ENCODE results near the gene SCN5A.

The SCN5A gene

GRCh38 chr3:38614651-38615352 is 34.7 kb downstream of the SCN5A start:
- TF ChIP-seq CTCF (conservative IDR thresholded peaks at IDR 0.05), result no peak
- H3K27ac ChIP-seq, result no peak overlapping the region

GRCh38 chr3:38614091-38614490 is 35.4 kb downstream of the SCN5A start:
- TF ChIP-seq CTCF (conservative IDR thresholded peaks at IDR 0.05), result no peak
- H3K27ac ChIP-seq, result no peak overlapping the region

- no peak for TF ChIP-seq CTCF (conservative IDR thresholded peaks at IDR 0.05)
- H3K27ac ChIP-seq, result no peak overlapping the region
Measured at GRCh38 chr3:38613426-38613825, 36.1 kb downstream of the SCN5A start.

- TF ChIP-seq CTCF (conservative IDR thresholded peaks at IDR 0.05), result no peak
- no peak overlapping the region for H3K27ac ChIP-seq
Measured at GRCh38 chr3:38611866-38612265, 37.6 kb downstream of the SCN5A start.

GRCh38 chr3:38610934-38611333 is 38.6 kb downstream of the SCN5A start:
- no peak overlapping the region for H3K27ac ChIP-seq
- no peak for TF ChIP-seq CTCF (conservative IDR thresholded peaks at IDR 0.05)

- no peak for TF ChIP-seq CTCF (conservative IDR thresholded peaks at IDR 0.05)
- no peak overlapping the region for H3K27ac ChIP-seq
Measured at GRCh38 chr3:38610436-38610835, 39.1 kb downstream of the SCN5A start.

GRCh38 chr3:38609386-38610111 is 39.9 kb downstream of the SCN5A start:
- no peak overlapping the region for H3K27ac ChIP-seq
- TF ChIP-seq CTCF (conservative IDR thresholded peaks at IDR 0.05), result no peak

Measured in VCaP (cell line).